ENCODE data around the gene SLC25A22.

SLC25A22 gene

DNA sequence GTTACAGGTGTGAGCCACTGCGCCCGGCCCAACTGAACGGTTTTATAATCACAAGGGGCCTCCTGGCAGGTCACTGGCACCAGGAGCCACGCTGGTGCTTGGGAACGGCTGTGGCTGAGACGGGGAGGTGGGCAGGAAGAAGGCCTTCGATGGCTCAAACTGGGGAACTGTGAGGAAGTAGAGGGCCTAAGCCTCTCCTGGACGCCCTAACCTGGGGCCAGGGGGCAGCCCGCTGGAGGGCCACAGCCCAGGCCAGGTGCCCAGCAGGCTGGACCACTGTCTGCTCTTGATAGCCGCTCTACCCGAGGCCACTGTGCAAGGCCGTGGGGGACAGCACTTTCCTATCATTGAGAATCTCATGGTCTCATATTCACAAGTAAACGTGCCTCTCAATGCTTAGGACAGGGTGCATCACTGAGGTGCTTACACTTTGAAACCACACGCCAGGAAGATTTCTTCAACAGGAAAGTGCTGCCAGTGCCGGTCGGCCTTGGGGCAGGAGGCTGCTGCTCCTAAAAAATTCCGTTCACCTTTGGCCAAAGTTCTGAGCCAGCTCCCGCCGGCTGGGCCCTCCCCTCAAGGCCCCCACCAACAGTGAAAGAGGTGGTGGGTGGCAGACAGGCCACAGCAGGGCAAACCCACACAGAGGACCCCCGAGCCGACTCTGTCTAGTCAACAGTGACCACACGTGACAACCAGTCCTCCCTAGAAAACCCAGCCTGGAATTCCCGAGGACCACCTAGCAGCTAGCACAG, 28.0 kb downstream of the SLC25A22 start:
- no peak overlapping the region for H3K4me3 ChIP-seq (ENCODE audit: low read depth, low read length)
- in situ Hi-C loops (cut with HindIII; ENCODE audit: low pct_ligation_motif_present, low sequenced_read_pairs) = no loop called here
- H3K27ac ChIP-seq = no peak overlapping the region
- H3K36me3 ChIP-seq (replicated peaks) = peaks cover 69% of the 10 kb centered on the region
- DNase-seq = no peak
- TF ChIP-seq, protein P1, sequence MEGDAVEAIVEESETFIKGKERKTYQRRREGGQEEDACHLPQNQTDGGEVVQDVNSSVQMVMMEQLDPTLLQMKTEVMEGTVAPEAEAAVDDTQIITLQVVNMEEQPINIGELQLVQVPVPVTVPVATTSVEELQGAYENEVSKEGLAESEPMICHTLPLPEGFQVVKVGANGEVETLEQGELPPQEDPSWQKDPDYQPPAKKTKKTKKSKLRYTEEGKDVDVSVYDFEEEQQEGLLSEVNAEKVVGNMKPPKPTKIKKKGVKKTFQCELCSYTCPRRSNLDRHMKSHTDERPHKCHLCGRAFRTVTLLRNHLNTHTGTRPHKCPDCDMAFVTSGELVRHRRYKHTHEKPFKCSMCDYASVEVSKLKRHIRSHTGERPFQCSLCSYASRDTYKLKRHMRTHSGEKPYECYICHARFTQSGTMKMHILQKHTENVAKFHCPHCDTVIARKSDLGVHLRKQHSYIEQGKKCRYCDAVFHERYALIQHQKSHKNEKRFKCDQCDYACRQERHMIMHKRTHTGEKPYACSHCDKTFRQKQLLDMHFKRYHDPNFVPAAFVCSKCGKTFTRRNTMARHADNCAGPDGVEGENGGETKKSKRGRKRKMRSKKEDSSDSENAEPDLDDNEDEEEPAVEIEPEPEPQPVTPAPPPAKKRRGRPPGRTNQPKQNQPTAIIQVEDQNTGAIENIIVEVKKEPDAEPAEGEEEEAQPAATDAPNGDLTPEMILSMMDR (IDR thresholded peaks at IDR 0.05; ENCODE audit: low read depth, low read length, missing control alignments) = no peak
- H3K27me3 ChIP-seq (replicated peaks) = no peaks in the 10 kb centered on the region

GRCh38 chr11:767238-767637, 30.8 kb downstream of the SLC25A22 start:
- Histone ChIP-seq H3K36me3 (replicated peaks) (peaks cover 74% of the 10 kb centered on the region), H3K27me3 (replicated peaks) (no peaks in the 10 kb centered on the region), H3K27ac (no peak overlapping the region), H3K4me3 (ENCODE audit: low read depth, low read length) (no peak overlapping the region)
- TF ChIP-seq, protein P1 (IDR thresholded peaks at IDR 0.05; ENCODE audit: low read depth, low read length, missing control alignments) = no peak
- no peak for DNase-seq
- in situ Hi-C loops (cut with HindIII; ENCODE audit: low pct_ligation_motif_present, low sequenced_read_pairs) = no loop called here

DNA sequence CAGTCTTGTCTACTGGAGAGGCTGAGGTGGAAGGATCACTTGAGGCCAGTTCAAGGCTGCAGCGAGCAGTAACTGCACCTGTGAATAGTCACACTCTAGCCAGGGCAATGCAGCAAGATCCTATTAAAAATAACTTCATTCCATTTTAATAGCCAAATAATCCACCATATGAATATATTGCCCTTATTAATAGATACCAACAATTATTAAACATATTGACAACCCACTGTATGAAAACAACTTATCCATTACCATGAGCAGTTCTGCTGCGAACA, 31.2 kb downstream of the SLC25A22 start:
- in situ Hi-C loops (cut with HindIII; ENCODE audit: low pct_ligation_motif_present, low sequenced_read_pairs) = no loop called here
- no peaks in the 10 kb centered on the region for H3K27me3 ChIP-seq (replicated peaks)
- DNase-seq = no peak
- TF ChIP-seq, protein P1 (IDR thresholded peaks at IDR 0.05; ENCODE audit: low read depth, low read length, missing control alignments) = no peak
- peaks cover 77% of the 10 kb centered on the region for H3K36me3 ChIP-seq (replicated peaks)
- no peak overlapping the region for H3K27ac ChIP-seq
- no peak overlapping the region for H3K4me3 ChIP-seq (ENCODE audit: low read depth, low read length)

- in situ Hi-C loops (cut with HindIII; ENCODE audit: low pct_ligation_motif_present, low sequenced_read_pairs) = no loop called here
- Histone ChIP-seq H3K27me3 (replicated peaks) (no peaks in the 10 kb centered on the region), H3K36me3 (replicated peaks) (peaks cover 77% of the 10 kb centered on the region), H3K4me3 (ENCODE audit: low read depth, low read length) (no peak overlapping the region), H3K27ac (no peak overlapping the region)
- no peak for DNase-seq
- TF ChIP-seq, protein P1 (IDR thresholded peaks at IDR 0.05; ENCODE audit: low read depth, low read length, missing control alignments) = no peak
Observed at GRCh38 chr11:766106-766935, 31.8 kb downstream of the SLC25A22 start.

DNA sequence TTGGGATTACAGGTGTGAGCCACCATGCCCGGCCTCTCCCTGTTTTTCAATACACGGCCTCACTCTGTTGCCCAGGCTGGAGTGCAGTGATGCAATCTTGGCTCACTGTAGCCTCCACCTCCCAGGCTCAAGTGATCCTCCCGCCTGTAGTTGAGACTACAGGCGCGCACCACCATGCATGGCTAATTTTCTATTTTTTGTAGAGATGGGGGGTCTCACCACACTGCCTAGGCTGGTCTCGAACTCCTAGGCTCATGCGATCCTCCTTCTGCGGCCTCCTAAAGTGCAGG, 32.3 kb downstream of the SLC25A22 start:
- DNase-seq = no peak
- TF ChIP-seq, protein P1 (IDR thresholded peaks at IDR 0.05; ENCODE audit: low read depth, low read length, missing control alignments) = no peak
- H3K4me3 ChIP-seq (ENCODE audit: low read depth, low read length) = no peak overlapping the region
- no peaks in the 10 kb centered on the region for H3K27me3 ChIP-seq (replicated peaks)
- H3K27ac ChIP-seq = no peak overlapping the region
- in situ Hi-C loops (cut with HindIII; ENCODE audit: low pct_ligation_motif_present, low sequenced_read_pairs) = no loop called here
- H3K36me3 ChIP-seq (replicated peaks) = peaks cover 76% of the 10 kb centered on the region

Data from brain microvascular endothelial cell (primary cell).